Heart right ventricle (tissue), 16 donors: ENCODE results near the gene PLXNC1. TPM values are rescaled to one million over a fixed set of nuclear protein-coding genes. Genes with fewer than 3 reads are reported as not detected.

ENCODE experiments used
- ATAC-seq, 8 donors: fragments of 200-7000 bp; cut with Tn5 transposase; one replicate each; pipeline ENCODE4 v1.9.1; 2020; ENCODE audit warnings: mild to moderate bottlenecking in 8 of 8, moderate library complexity in 8 of 8, moderate number of reproducible peaks in 1 of 8
- DNase-seq, 2 donors: peaks; one replicate each; pipeline ENCODE4 v3.0.0-alpha.2; 2020
- H3K27ac ChIP-seq, 10 donors: fragments of 200-600 bp; sonication (generic) in 2 of 10; one replicate each; pipeline versions ENCODE4 v1.5.0 to v1.8.0; 2020 to 2022; ENCODE audit warnings: mild to moderate bottlenecking in 3 of 10
- H3K27me3 ChIP-seq, 7 donors: fragments of 200-600 bp; one replicate each; pipeline ENCODE4 v1.8.0; 2021 to 2022; ENCODE audit warnings: mild to moderate bottlenecking in 2 of 7
- H3K36me3 ChIP-seq, 9 donors: fragments of 200-600 bp; sonication (generic) in 1 of 9; one replicate each; pipeline versions ENCODE4 v1.5.0 to v1.8.0; 2020 to 2022; ENCODE audit warnings: mild to moderate bottlenecking in 2 of 9
- H3K4me1 ChIP-seq, 9 donors: fragments of 200-600 bp; sonication (generic) in 1 of 9; one replicate each; pipeline versions ENCODE4 v1.5.0 to v1.8.0; 2020 to 2022; ENCODE audit warnings: mild to moderate bottlenecking in 4 of 9
- H3K4me3 ChIP-seq, 10 donors: fragments of 200-600 bp; sonication (generic) in 2 of 10; one replicate each; pipeline versions ENCODE4 v1.5.0 to v1.8.0; 2020 to 2022; ENCODE audit warnings: mild to moderate bottlenecking in 7 of 10, moderate library complexity in 2 of 10
- H3K9me3 ChIP-seq, 11 donors: fragments of 200-600 bp in 10 of 11; sonication (generic) in 2 of 11; one replicate each; pipeline versions ENCODE4 v1.5.0 to v1.8.0; 2013 to 2022; ENCODE audit warnings: mild to moderate bottlenecking in 2 of 11, control low read depth in 1 of 11, moderate library complexity in 1 of 11
- CTCF ChIP-seq, 9 donors: fragments of 200-600 bp; sonication (generic) in 2 of 9; IDR thresholded peaks; one replicate each; pipeline versions ENCODE4 v1.5.0 to v1.8.0; 2021 to 2022; ENCODE audit warnings: antibody characterized with exemption in 9 of 9, mild to moderate bottlenecking in 5 of 9, moderate library complexity in 1 of 9
- WGBS, 2 donors: extraction: QIAGEN DNeasy Blood & Tissue Kit; methylation state at CpG; one replicate each; pipeline ENCODE4 v1.1.7; 2013; ENCODE audit warnings: inconsistent platforms in 1 of 2; 5-methylcytosine and 5-hydroxymethylcytosine counted together
- intact Hi-C, 10 donors: fragments of 100-400 bp; cut with DNase I; formaldehyde crosslinking; loops; one replicate each; pipeline versions ENCODE4 v1.11.1 to v1.14.2; 2022
- polyA plus RNA-seq, 2 donors: library from polyadenylated mRNA; stranded (reverse); fragments of 200-250 nt; gene quantifications; one replicate each; pipeline ENCODE4 v1.2.3, GENCODE V29; 2013
- total RNA-seq, 10 donors: library from RNA; stranded (reverse); fragmentation: NEBNext Ultra II Directional in 3 of 10; extraction: Animal tissue kit (Norgen Biotek cat#: 25700) in 3 of 10; gene quantifications; one replicate each; pipeline versions ENCODE4 v1.2.1 to v1.2.4, GENCODE V29; 2021 to 2023
- donor health status: Arrhythmogenic right ventricular cardiomyopathy.
- donor health status: ischemic (EF 13 %, LVEDD 7.1; RV severe dilation, severe dysfunction).
- donor health status: healthy with polysubstance abuse.
- donor health status: DM: no; HTN: yes; CAD: no.
- donor health status: DM: no; HTN: no; CAD: no.
- donor health status: ischemic (EF 25% LVEDD 6.9; RV normal size, moderate dysfunction).
- donor health status: ischemic (EF 25% LVEDD 5.7; RV mildly dilated, moderate dysfunction).
- donor health status: healthy.
- donor health status: DM: yes; HTN: yes; CAD: no.
- donor health status: Ischemic cardiomyopathy.
- donor health status: ischemic (EF 35%, LVEDD 5.7; RV mildly dilated, moderate dysfunction).
- donor health status: nonischemic (EF 11% LVEDD 7.7; RV severe dilation, severe dysfunction).
- donor health status: DM: yes; HTN: yes; CAD: no.
- donor health status: PGD.
- donor health status: ischemic (EF 29% LVEDD 5.4; RV normal size, mild dysfunction).
- donor health status: nonischemic (EF 23%, LVEDD 6.1; RV moderate dilation, normal function).

Gene PLXNC1
- total and polyA plus RNA-seq, 12 donors, result 0.72 to 8.5 (median 2.7) TPM

- H3K36me3 ChIP-seq, result no peaks in the 10 kb centered on the region
- no peak for TF ChIP-seq CTCF (IDR thresholded peaks at IDR 0.05)
- ATAC-seq (no peak), DNase-seq (no peak)
- peak overlapping the region in 1 of 10 donors; percentile 74 for H3K27ac ChIP-seq
- no peak overlapping the region for H3K4me3 ChIP-seq
- peaks cover 0 to 45% (median 0%) of the 10 kb centered on the region in 9 donors for H3K4me1 ChIP-seq
- H3K27me3 ChIP-seq, result peaks cover 0 to 12% (median 0%) of the 10 kb centered on the region in 7 donors
- WGBS, 2 donors, result 87 to 94% methylated on average over 3 of the region's 3 CpGs
- intact Hi-C loops, result no loop called here
- no peaks in the 10 kb centered on the region for H3K9me3 ChIP-seq
Observed at GRCh38 chr12:94122591-94122990, 25.8 kb upstream of the PLXNC1 start.

- intact Hi-C loops, result no loop called here
- ATAC-seq (no peak), DNase-seq (no peak)
- Histone ChIP-seq H3K27ac (peak overlapping the region in 1 of 10 donors; percentile 74), H3K9me3 (no peaks in the 10 kb centered on the region), H3K4me3 (no peak overlapping the region), H3K4me1 (peaks cover 0 to 48% (median 0%) of the 10 kb centered on the region in 9 donors), H3K36me3 (no peaks in the 10 kb centered on the region), H3K27me3 (peaks cover 0 to 15% (median 0%) of the 10 kb centered on the region in 7 donors)
- 87 to 98% methylated on average over 2 of the region's 2 CpGs for WGBS, 2 donors
- TF ChIP-seq CTCF (IDR thresholded peaks at IDR 0.05), result no peak
Observed at GRCh38 chr12:94123127-94123526, 25.2 kb upstream of the PLXNC1 start.

- Histone ChIP-seq H3K27me3 (peaks cover 0 to 30% (median 3%) of the 10 kb centered on the region in 7 donors), H3K9me3 (peaks cover 0 to 2% (median 0%) of the 10 kb centered on the region in 11 donors), H3K4me3 (no peak overlapping the region), H3K27ac (peak overlapping the region in 1 of 10 donors; percentile 52), H3K36me3 (no peaks in the 10 kb centered on the region), H3K4me1 (peaks cover 0 to 48% (median 0%) of the 10 kb centered on the region in 9 donors)
- ATAC-seq, result peak in 1 of 8 donors; percentile 31
- DNase-seq, result no peak
- intact Hi-C loops, result no loop called here
- no peak for TF ChIP-seq CTCF (IDR thresholded peaks at IDR 0.05)
- 56 to 68% methylated on average over 1 of the region's 1 CpG for WGBS, 2 donors
Observed at GRCh38 chr12:94126067-94126466, 22.3 kb upstream of the PLXNC1 start.

GRCh38 chr12:94127239-94128131 lies 20.9 kb upstream of the PLXNC1 start:
- H3K4me1 ChIP-seq, result peaks cover 0 to 48% (median 0%) of the 10 kb centered on the region in 9 donors
- intact Hi-C loops, result no loop called here
- no peak overlapping the region for H3K27ac ChIP-seq
- 65 to 75% methylated on average over 12 of the region's 12 CpGs for WGBS, 2 donors
- TF ChIP-seq CTCF (IDR thresholded peaks at IDR 0.05), result no peak
- ATAC-seq (no peak), DNase-seq (no peak)
- no peak overlapping the region for H3K4me3 ChIP-seq
- H3K9me3 ChIP-seq, result peaks cover 0 to 4% (median 0%) of the 10 kb centered on the region in 11 donors
- peaks cover 0 to 30% (median 3%) of the 10 kb centered on the region in 7 donors for H3K27me3 ChIP-seq
- no peaks in the 10 kb centered on the region for H3K36me3 ChIP-seq
